ENCODE measurements around the gene PHF19. TPM values are rescaled to one million over a fixed set of nuclear protein-coding genes. Genes with fewer than 3 reads are reported as not detected.
A peak's percentile ranks its signal among the peaks of the same experiment; 100 is the strongest.

PHF19 gene
- total and polyA plus RNA-seq, 2 experiments from 2014 or later, result 7.1 to 40.0 TPM

DNA sequence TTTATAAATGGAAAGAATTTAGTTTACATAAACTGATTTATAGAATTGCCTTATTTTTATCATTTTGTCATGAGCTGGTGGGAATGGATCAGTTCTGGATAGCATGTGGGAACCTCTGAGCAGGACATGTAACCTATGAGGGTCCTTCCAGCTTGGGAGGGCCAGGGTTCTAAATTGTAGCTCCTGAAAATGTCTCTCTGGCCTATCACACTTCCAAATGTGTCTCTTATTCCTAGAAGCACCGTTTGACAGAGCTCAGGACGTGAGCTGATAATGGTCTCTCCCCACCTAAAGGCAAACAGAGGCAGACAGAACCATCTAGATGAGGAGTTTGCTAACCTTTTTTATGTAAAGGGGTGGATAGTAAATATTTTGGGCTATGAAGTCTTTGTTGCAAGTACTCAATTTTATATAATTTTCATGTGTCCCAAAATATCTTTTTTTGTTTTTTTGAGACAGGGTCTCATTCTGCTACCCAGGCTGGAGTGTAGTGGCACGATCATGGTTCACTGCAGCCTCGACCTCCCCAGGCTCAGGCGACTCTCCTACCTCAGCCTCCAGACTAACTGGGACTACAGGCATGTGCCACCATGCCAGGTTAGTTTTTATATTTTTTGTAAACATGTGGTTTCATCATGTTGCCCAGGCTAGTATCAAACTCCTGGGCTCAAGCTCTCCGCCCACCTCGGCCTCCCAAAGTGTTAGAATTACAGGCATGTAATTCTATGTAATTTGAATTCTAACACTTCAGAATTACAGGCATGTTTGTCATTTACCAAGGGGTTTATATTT is 45.6 kb upstream of the PHF19 start:
- no peaks in the 10 kb centered on the region for H3K27me3 ChIP-seq
- H3K9me3 ChIP-seq (ENCODE audit: low read depth), result no peaks in the 10 kb centered on the region
- TF ChIP-seq, protein P1, sequence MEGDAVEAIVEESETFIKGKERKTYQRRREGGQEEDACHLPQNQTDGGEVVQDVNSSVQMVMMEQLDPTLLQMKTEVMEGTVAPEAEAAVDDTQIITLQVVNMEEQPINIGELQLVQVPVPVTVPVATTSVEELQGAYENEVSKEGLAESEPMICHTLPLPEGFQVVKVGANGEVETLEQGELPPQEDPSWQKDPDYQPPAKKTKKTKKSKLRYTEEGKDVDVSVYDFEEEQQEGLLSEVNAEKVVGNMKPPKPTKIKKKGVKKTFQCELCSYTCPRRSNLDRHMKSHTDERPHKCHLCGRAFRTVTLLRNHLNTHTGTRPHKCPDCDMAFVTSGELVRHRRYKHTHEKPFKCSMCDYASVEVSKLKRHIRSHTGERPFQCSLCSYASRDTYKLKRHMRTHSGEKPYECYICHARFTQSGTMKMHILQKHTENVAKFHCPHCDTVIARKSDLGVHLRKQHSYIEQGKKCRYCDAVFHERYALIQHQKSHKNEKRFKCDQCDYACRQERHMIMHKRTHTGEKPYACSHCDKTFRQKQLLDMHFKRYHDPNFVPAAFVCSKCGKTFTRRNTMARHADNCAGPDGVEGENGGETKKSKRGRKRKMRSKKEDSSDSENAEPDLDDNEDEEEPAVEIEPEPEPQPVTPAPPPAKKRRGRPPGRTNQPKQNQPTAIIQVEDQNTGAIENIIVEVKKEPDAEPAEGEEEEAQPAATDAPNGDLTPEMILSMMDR (IDR thresholded peaks at IDR 0.05; ENCODE audit: low read depth, low read length), result no peak
- no peak overlapping the region for H3K4me3 ChIP-seq
- no peak for DNase-seq (ENCODE audit: low read depth in 1 of 2, low spot score in 1 of 2)
- peaks cover 40% of the 10 kb centered on the region for H3K4me1 ChIP-seq (ENCODE audit: low read depth)
- no peak overlapping the region for H3K27ac ChIP-seq
- no peaks in the 10 kb centered on the region for H3K36me3 ChIP-seq

DNA sequence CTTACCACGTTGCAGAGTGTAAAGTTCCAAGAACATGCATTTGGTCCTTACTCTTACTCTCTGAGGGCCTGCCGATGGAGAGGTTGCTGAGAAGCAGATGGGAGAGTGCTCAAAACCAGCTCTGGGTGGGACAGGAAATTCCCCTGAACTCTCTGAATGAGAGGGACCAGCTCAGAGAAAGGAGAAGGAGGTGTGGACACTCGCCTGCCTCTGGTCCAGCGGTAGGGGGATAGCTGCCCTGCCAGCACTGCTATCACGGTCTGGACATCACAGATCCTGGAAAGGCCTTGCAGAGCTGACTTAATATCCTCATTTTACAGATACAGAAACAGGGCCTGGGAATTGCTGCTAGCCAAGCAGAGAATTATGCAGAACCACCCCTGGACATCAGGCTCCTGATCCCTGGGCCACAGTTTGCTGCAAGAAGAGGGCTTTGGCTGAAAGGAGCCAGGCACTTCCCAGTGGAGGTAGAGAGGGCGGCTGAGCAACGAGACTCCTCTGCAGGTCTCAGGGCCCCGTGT is 44.7 kb upstream of the PHF19 start:
- H3K27me3 ChIP-seq, result no peaks in the 10 kb centered on the region
- H3K27ac ChIP-seq, result peak overlapping the region; percentile 41
- TF ChIP-seq, protein P1 (IDR thresholded peaks at IDR 0.05; ENCODE audit: low read depth, low read length), result no peak
- no peak for DNase-seq (ENCODE audit: low read depth in 1 of 2, low spot score in 1 of 2)
- no peaks in the 10 kb centered on the region for H3K36me3 ChIP-seq
- no peak overlapping the region for H3K4me3 ChIP-seq
- peaks cover 40% of the 10 kb centered on the region for H3K4me1 ChIP-seq (ENCODE audit: low read depth)
- no peaks in the 10 kb centered on the region for H3K9me3 ChIP-seq (ENCODE audit: low read depth)

DNA sequence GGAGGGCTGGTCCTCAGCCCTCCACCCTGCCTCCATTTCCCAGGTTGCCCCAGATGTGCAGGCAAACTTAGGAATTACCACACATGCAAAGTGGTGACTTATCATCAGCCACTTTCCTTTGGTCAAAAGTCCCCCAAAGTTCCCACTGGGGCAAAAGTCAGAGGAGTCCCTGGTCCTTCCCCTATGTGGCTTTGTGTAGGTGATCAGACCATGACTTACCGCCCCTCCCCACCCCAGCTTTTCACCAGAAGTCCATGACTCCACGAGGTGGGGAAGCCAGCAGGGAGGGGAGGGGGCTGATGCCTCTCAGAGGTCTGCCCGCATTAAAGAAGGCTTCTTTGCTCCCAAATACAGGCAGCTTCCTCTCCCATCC is 43.8 kb upstream of the PHF19 start:
- Histone ChIP-seq H3K9me3 (ENCODE audit: low read depth) (no peaks in the 10 kb centered on the region), H3K4me3 (no peak overlapping the region), H3K4me1 (ENCODE audit: low read depth) (peaks cover 37% of the 10 kb centered on the region), H3K36me3 (no peaks in the 10 kb centered on the region), H3K27me3 (no peaks in the 10 kb centered on the region), H3K27ac (peak overlapping the region; percentile 62)
- TF ChIP-seq, protein P1 (IDR thresholded peaks at IDR 0.05; ENCODE audit: low read depth, low read length), result no peak
- no peak for DNase-seq (ENCODE audit: low read depth in 1 of 2, low spot score in 1 of 2)

DNA sequence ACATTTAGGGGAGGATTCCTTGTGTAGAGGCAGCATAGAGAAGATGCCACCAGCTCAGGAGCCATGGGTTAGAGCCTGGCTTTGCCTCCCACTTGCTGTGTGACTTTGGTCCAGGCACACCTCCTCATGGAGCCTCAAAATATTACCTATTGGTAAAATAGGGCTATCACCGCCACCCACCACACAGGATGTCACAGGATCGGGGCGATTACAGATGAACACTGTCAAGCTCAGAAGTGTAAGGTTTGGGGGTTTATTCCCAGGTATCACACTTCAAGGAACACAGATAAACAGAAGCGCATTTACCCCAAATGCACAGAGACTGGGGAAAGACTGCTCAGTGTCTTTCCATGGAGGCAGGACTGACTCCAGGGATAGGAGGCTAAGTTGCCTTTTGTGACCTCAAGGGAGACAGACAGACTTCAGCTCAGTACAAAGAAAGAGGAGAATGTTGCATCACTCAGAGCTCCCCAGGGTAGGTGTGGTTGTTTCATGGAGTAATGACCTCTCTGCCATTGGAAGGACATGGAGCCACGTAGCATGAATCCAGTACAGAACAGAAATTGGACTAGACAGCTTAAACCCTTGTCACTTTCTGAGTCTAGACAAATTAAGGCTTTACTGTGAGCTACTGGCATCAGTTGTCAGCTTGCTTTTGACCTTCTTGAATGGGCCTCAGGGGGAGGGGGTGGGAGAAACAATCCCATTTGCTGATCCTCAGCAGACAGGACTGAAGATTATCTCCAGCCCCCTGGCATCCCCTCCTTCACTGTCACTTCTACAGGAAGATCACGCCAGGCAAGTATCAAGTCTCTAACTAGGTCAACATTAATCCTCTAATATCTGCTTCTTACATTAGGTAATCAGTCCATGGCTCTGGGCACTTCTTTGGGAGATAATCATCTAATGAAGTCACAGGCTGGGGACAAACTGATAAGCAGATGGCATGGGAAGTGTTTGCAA is 43.1 kb upstream of the PHF19 start:
- TF ChIP-seq, protein P1 (IDR thresholded peaks at IDR 0.05; ENCODE audit: low read depth, low read length), result no peak
- H3K4me3 ChIP-seq, result no peak overlapping the region
- no peak for DNase-seq (ENCODE audit: low read depth in 1 of 2, low spot score in 1 of 2)

DNA sequence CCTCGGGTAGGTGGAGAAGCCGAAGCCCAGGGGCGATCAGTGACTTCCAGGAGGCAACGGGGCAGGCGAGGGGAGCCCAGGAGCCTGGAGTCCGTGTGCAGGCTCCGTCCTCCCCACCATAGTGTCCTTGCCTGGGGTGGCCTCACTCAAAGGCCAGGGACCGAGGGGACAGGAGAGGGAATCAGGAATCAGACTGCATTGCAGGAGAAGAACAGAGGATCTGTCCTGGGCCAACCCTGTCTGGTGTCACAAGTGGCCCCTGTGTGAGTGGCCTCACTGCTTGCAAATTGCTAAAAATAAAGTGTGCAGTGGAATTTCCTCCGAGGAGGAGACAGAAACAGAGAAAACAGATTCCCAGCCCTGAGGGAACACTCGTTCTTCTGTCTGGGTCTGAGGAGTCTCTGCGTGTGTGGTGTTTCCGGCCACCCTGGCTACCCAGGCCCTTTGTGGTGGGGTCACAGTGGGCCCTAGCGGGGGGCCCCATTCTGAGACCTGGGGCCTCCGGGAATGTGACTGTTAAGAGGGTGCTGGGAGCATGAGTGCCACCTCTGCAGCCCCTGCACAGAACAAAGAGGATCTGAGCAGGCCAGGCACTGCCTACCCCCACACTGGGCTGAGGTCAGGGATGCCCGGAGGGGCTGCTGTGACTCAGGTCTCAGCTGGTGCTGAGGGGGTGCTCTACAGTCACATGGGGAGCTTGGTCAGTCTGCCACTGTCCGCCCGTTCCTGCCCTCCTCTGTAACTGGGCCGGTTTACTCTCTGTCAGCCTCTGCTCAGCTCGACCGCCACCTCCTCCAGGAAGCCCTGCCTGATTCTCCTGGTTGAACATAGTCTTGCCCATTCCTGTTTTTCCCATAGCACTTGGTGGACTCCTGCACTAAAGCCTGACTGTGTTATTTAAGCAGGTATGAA is 42.2 kb upstream of the PHF19 start:
- TF ChIP-seq, protein P1 (IDR thresholded peaks at IDR 0.05; ENCODE audit: low read depth, low read length), result no peak
- peak in 1 of 2 donors; percentile 67 for DNase-seq (ENCODE audit: low read depth in 1 of 2, low spot score in 1 of 2)
- Histone ChIP-seq H3K4me3 (no peak overlapping the region), H3K27ac (peak overlapping the region; percentile 94), H3K36me3 (no peaks in the 10 kb centered on the region), H3K27me3 (no peaks in the 10 kb centered on the region), H3K9me3 (ENCODE audit: low read depth) (no peaks in the 10 kb centered on the region), H3K4me1 (ENCODE audit: low read depth) (peaks cover 37% of the 10 kb centered on the region)

More for the DNA sequence above, 43.1 kb upstream of the PHF19 start:
- peaks cover 37% of the 10 kb centered on the region for H3K4me1 ChIP-seq (ENCODE audit: low read depth)
- H3K9me3 ChIP-seq (ENCODE audit: low read depth), result no peaks in the 10 kb centered on the region
- H3K27ac ChIP-seq, result peak overlapping the region; percentile 94
- no peaks in the 10 kb centered on the region for H3K36me3 ChIP-seq
- H3K27me3 ChIP-seq, result no peaks in the 10 kb centered on the region

All from cardiac muscle cell (in vitro differentiated cells and primary cell).